ENCODE results near the gene ZNF789. TPM values are rescaled to one million over a fixed set of nuclear protein-coding genes. Genes with fewer than 3 reads are reported as not detected.

ZNF789 gene
- total and polyA plus RNA-seq, 2 donors (not counting 3 experiments of a cell fraction or from before 2014, with no cell fraction given), result 11.6 to 21.6 TPM

DNA sequence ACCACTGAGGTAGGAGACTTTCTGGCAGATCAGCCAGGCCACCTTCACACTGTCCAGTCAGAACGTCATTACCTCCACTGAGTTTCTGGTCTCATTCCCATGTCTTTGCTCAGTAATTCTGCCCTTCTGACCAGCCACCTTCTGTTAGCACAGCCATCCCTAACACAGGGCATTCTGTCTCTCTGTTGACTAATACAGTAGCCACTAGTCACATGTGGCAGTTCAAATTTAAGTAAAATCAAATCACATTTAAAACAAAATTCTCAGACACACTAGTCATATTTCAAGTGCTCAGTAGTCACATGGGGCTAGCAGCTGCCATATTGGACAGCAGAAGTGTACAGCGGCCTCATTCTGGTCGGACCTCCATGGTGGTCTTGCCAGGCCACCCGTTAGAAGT lies 26.6 kb upstream of the ZNF789 start:
- FAIRE-seq, result no peak
- dilution Hi-C loops (cut with MboI; ENCODE audit: extremely low pct_ligation_motif_present, low sequenced_read_pairs) (no loop called here), intact Hi-C loops (cut with micrococcal nuclease) (no loop called here)
- H3K27me3 ChIP-seq (ENCODE audit: control insufficient read depth in 2 of 2, insufficient read depth in 2 of 2, low read length in 2 of 2), result no peaks in the 10 kb centered on the region
- peaks cover 11 to 39% of the 10 kb centered on the region in 2 experiments for H3K36me3 ChIP-seq (ENCODE audit: control insufficient read depth in 2 of 2, extremely low read depth in 1 of 2, insufficient read depth in 2 of 2, low read length in 2 of 2)
- H3K79me2 ChIP-seq (ENCODE audit: control insufficient read depth, insufficient read depth, low read length), result peaks cover 7% of the 10 kb centered on the region
- no peaks in the 10 kb centered on the region for H3K4me1 ChIP-seq (ENCODE audit: control insufficient read depth, extremely low read depth, insufficient read depth, low read length)
- H3K4me2 ChIP-seq (ENCODE audit: insufficient read depth, low read length), result no peak overlapping the region
- no peak overlapping the region for H3K9ac ChIP-seq (replicated peaks; ENCODE audit: extremely low read depth, insufficient read depth, low read length)
- ChIA-PET POLR2A (no interaction called here), CTCF (interaction anchor here (0.6 to 1.5 kb wide), 3 partner anchors 10 to 31 kb away, joined by 4 read pairs; no protein-coding TSS in a partner anchor)
- H3K9me3 ChIP-seq (replicated peaks; ENCODE audit: control insufficient read depth, insufficient read depth, low read length), result no peaks in the 10 kb centered on the region
- BruUV-seq (replicated peaks), result no TSS peak
- H3K27ac ChIP-seq (ENCODE audit: insufficient read depth, low read depth, low read length), result no peak overlapping the region
- no peak overlapping the region for H3K4me3 ChIP-seq (replicated peaks in 1 of 3; ENCODE audit: insufficient read depth in 1 of 3, low read depth in 1 of 3, low read length in 3 of 3)
- H3K9me1 ChIP-seq (replicated peaks; ENCODE audit: control insufficient read depth, extremely low read depth, insufficient read depth, low read length), result no peaks in the 10 kb centered on the region
- no peaks in the 10 kb centered on the region for H4K20me1 ChIP-seq (replicated peaks; ENCODE audit: control insufficient read depth, extremely low read depth, insufficient read depth, low read length)
- TF ChIP-seq POLR2AphosphoS5 (IDR thresholded peaks at IDR 0.05; ENCODE audit: insufficient read depth, low read depth, low read length) (no peak), MAX (IDR thresholded peaks at IDR 0.05; ENCODE audit: insufficient read depth, insufficient read length) (no peak), GATA2 (IDR thresholded peaks at IDR 0.05; ENCODE audit: insufficient read depth, insufficient read length, low read depth, low read length) (no peak), FOS (IDR thresholded peaks at IDR 0.05; ENCODE audit: borderline replicate concordance, insufficient read depth, low read length) (no peak), EZH2 (IDR thresholded peaks at IDR 0.05; ENCODE audit: borderline replicate concordance, low read depth, low read length, severe bottlenecking) (no peak), JUN (IDR thresholded peaks at IDR 0.05; ENCODE audit: borderline replicate concordance, insufficient read depth, insufficient read length, low read depth) (no peak), POLR2A (IDR thresholded peaks at IDR 0.05; ENCODE audit: low read depth, low read length) (no peak), MYC (IDR thresholded peaks at IDR 0.05; ENCODE audit: low read depth, low read length) (no peak)
- TF ChIP-seq, protein P1, sequence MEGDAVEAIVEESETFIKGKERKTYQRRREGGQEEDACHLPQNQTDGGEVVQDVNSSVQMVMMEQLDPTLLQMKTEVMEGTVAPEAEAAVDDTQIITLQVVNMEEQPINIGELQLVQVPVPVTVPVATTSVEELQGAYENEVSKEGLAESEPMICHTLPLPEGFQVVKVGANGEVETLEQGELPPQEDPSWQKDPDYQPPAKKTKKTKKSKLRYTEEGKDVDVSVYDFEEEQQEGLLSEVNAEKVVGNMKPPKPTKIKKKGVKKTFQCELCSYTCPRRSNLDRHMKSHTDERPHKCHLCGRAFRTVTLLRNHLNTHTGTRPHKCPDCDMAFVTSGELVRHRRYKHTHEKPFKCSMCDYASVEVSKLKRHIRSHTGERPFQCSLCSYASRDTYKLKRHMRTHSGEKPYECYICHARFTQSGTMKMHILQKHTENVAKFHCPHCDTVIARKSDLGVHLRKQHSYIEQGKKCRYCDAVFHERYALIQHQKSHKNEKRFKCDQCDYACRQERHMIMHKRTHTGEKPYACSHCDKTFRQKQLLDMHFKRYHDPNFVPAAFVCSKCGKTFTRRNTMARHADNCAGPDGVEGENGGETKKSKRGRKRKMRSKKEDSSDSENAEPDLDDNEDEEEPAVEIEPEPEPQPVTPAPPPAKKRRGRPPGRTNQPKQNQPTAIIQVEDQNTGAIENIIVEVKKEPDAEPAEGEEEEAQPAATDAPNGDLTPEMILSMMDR (IDR thresholded peaks at IDR 0.05; ENCODE audit: extremely low read depth in 1 of 2, insufficient read depth in 1 of 2, low read depth in 1 of 2, low read length in 2 of 2), result no peak
- DNase-seq (ENCODE audit: low read depth, low spot score), result no peak
- no peak overlapping the region for H2AFZ ChIP-seq (ENCODE audit: low read depth, low read length)
